DOHH2 (cell line): ENCODE measurements around the gene GLYATL1B.
"Not testable (repeated sequence)": the region's sequence is repeated elsewhere in the genome, so short reads cannot be mapped to it uniquely, and the experiment has no call there.

Experiments
- H3F3A ChIP-seq: fragments of 200-600 bp; sonication (generic), shearing (Covaris generic); 2 replicates; pipeline ENCODE4 v1.6.0; 2016; ENCODE audit warnings: antibody characterized with exemption, mild to moderate bottlenecking; ENCODE audit not compliant: control insufficient read depth, insufficient read depth
- H3K27ac ChIP-seq: fragments of 200-600 bp; sonication (generic); 2 replicates; pipeline ENCODE4 v1.5.1; 2014; ENCODE audit warnings: low read depth, mild to moderate bottlenecking, low read length, moderate library complexity
- H3K27me3 ChIP-seq: fragments of 200-600 bp; sonication (generic); 2 replicates; pipeline ENCODE4 v1.6.1; 2014; ENCODE audit warnings: mild to moderate bottlenecking, low read length, mixed read lengths; ENCODE audit not compliant: control insufficient read depth
- H3K36me3 ChIP-seq: fragments of 200-600 bp; sonication (generic); 2 replicates; pipeline ENCODE4 v1.6.1; 2014; ENCODE audit warnings: mild to moderate bottlenecking, low read length, moderate library complexity, mixed read lengths; ENCODE audit not compliant: control insufficient read depth
- H3K4me1 ChIP-seq: fragments of 200-600 bp; sonication (generic); 2 replicates; pipeline ENCODE4 v1.6.1; 2014; ENCODE audit warnings: mild to moderate bottlenecking, low read length, mixed read lengths; ENCODE audit not compliant: control insufficient read depth
- H3K4me2 ChIP-seq: fragments of 200-600 bp; sonication (generic); 2 replicates; pipeline ENCODE4 v1.6.0; 2014; ENCODE audit warnings: mild to moderate bottlenecking, low read length, moderate library complexity
- H3K4me3 ChIP-seq: fragments of 200-600 bp; sonication (generic); 2 replicates; pipeline ENCODE4 v1.5.1; 2014; ENCODE audit warnings: mild to moderate bottlenecking, low read length, mixed read lengths
- H3K79me2 ChIP-seq: fragments of 200-600 bp; sonication (generic); 2 replicates; pipeline ENCODE4 v1.6.1; 2014; ENCODE audit warnings: mild to moderate bottlenecking, low read length, mixed read lengths; ENCODE audit not compliant: control insufficient read depth
- H3K9me2 ChIP-seq: fragments of 200-600 bp; sonication (generic); replicated peaks from 2 replicates; pipeline ENCODE4 v1.6.1; 2014; ENCODE audit warnings: mild to moderate bottlenecking, low read length, mixed read lengths; ENCODE audit not compliant: control insufficient read depth
- H3K9me3 ChIP-seq: fragments of 200-600 bp; sonication (generic); 2 replicates; pipeline ENCODE4 v1.6.1; 2014; ENCODE audit warnings: antibody characterized with exemption, low read length, mixed read lengths; ENCODE audit not compliant: control insufficient read depth, insufficient read depth
- H4K20me1 ChIP-seq: fragments of 200-600 bp; sonication (generic); 2 replicates; pipeline ENCODE4 v1.6.0; 2014; ENCODE audit warnings: low read depth, mild to moderate bottlenecking, antibody characterized with exemption, low read length, moderate library complexity; ENCODE audit not compliant: control insufficient read depth, insufficient read depth
- EZH2phosphoT487 ChIP-seq: fragments of 200-600 bp; sonication (generic); IDR thresholded peaks from 2 replicates; pipeline ENCODE4 v1.6.1; 2017; ENCODE audit warnings: borderline replicate concordance, mild to moderate bottlenecking, antibody characterized with exemption, low read length, moderate library complexity, mixed read lengths
- TF ChIP-seq, protein P1 (sequence below): fragments of 200-600 bp; sonication (generic); IDR thresholded peaks from one replicate; pipeline ENCODE4 v1.5.1; 2014; ENCODE audit warnings: antibody characterized with exemption, mild to moderate bottlenecking, low read depth, low read length; ENCODE audit not compliant: poor library complexity, severe bottlenecking

Gene GLYATL1B

GRCh38 chr11:59053387-59053786 lies 32.7 kb upstream of the GLYATL1B start:
- H3K27ac ChIP-seq, result peak overlapping the region; percentile 23
- no peak overlapping the region for H3K4me2 ChIP-seq
- 0 out of 2 replicates have a peak, but pooled peaks cover 6% of the 10 kb centered on the region for H3F3A ChIP-seq
- H3K9me2 ChIP-seq, result no peaks in the 10 kb centered on the region
- no peaks in the 10 kb centered on the region for H3K27me3 ChIP-seq
- H3K4me3 ChIP-seq, result no peak overlapping the region
- H4K20me1 ChIP-seq, result no peaks in the 10 kb centered on the region
- H3K4me1 ChIP-seq, result peaks cover 73% of the 10 kb centered on the region
- H3K36me3 ChIP-seq, result peaks cover 16% of the 10 kb centered on the region
- no peaks in the 10 kb centered on the region for H3K9me3 ChIP-seq
- peaks cover 3% of the 10 kb centered on the region; the same call in 1 of the 2 replicates for H3K79me2 ChIP-seq
- no peak for TF ChIP-seq EZH2phosphoT487
- TF ChIP-seq, protein P1, sequence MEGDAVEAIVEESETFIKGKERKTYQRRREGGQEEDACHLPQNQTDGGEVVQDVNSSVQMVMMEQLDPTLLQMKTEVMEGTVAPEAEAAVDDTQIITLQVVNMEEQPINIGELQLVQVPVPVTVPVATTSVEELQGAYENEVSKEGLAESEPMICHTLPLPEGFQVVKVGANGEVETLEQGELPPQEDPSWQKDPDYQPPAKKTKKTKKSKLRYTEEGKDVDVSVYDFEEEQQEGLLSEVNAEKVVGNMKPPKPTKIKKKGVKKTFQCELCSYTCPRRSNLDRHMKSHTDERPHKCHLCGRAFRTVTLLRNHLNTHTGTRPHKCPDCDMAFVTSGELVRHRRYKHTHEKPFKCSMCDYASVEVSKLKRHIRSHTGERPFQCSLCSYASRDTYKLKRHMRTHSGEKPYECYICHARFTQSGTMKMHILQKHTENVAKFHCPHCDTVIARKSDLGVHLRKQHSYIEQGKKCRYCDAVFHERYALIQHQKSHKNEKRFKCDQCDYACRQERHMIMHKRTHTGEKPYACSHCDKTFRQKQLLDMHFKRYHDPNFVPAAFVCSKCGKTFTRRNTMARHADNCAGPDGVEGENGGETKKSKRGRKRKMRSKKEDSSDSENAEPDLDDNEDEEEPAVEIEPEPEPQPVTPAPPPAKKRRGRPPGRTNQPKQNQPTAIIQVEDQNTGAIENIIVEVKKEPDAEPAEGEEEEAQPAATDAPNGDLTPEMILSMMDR, result peak; percentile 76

DNA sequence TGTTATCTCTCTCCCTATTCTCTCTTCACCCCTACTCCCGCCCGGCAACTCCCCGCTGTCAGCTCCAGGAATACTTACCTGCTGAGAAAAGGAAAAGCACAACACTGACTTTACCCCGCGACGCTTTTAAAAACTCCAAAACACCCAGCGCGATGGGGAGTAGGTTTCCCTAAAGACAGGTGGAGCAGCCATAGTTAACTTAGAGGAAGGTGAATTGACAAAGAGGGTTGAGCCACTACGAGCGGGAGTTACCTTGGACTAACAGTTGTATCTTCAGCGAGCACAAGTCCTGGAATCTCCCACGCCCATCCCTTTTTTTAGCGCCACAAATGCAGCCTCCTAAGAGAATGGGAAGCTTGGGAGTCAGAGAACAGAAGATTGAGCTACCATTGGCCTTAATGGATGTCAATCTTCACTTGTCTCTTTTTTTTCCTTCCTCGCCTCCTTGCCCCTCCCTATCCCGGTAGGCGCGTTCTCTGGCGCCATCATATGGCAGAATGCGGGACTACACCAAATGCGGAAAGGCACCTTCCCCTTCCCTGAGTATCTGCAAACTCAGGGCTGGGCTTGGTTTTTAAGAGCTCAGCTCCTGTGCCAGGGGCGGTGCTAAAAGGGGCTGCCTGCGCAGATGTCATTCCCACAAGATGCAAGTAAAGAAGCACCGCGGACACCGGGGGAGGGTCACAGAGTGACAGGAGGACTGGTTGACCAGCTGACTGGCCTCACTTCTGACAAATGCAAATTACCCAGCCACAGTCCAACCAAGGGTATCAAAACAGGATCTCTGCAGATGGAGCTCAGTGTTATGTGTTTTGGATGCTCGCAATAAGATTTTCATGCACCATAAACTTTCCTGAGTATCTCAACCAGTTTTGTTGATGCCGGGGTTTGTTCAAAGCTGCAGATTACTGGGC lies 27.7 kb upstream of the GLYATL1B start:
- TF ChIP-seq, protein P1, result peak; percentile 95
- not testable (repeated sequence) for H4K20me1 ChIP-seq, H3K36me3 ChIP-seq, H3K9me2 ChIP-seq, H3K79me2 ChIP-seq, H3K27me3 ChIP-seq, H3F3A ChIP-seq, H3K9me3 ChIP-seq
- H3K4me2 ChIP-seq, result peak overlapping the region; percentile 68
- H3K4me3 ChIP-seq, result peak overlapping the region; percentile 73
- peaks cover 67% of the 10 kb centered on the region for H3K4me1 ChIP-seq
- H3K27ac ChIP-seq, result peak overlapping the region; percentile 48

- not testable (repeated sequence) for H3K79me2 ChIP-seq, H3K36me3 ChIP-seq, H3K4me2 ChIP-seq, H4K20me1 ChIP-seq, H3K27me3 ChIP-seq, H3K27ac ChIP-seq, H3F3A ChIP-seq, H3K4me3 ChIP-seq, H3K9me2 ChIP-seq
- peaks cover 15% of the 10 kb centered on the region; the same call in 1 of the 2 replicates for H3K9me3 ChIP-seq
- H3K4me1 ChIP-seq, result peaks cover 50% of the 10 kb centered on the region
Measured at GRCh38 chr11:59060096-59060495, 26.0 kb upstream of the GLYATL1B start.
